HG03469 (cell line): Measurements from ENCODE around the gene ADA.

Source experiments
- ATAC-seq: cut with Tn5 transposase; IDR thresholded peaks from one replicate; pipeline ENCODE4 v1.9.1; 2021; ENCODE audit warnings: mild to moderate bottlenecking, moderate library complexity, moderate number of reproducible peaks; ENCODE audit not compliant: unreplicated experiment

ADA gene

GRCh38 chr20:44625361-44625760 is 26.1 kb downstream of the ADA start:
- no peak for ATAC-seq

- ATAC-seq = no peak
Measured at GRCh38 chr20:44624743-44625271, 26.7 kb downstream of the ADA start.

- no peak for ATAC-seq
Measured at GRCh38 chr20:44624152-44624551, 27.3 kb downstream of the ADA start.

- ATAC-seq = no peak
Measured at GRCh38 chr20:44622501-44623270, 28.8 kb downstream of the ADA start.

DNA sequence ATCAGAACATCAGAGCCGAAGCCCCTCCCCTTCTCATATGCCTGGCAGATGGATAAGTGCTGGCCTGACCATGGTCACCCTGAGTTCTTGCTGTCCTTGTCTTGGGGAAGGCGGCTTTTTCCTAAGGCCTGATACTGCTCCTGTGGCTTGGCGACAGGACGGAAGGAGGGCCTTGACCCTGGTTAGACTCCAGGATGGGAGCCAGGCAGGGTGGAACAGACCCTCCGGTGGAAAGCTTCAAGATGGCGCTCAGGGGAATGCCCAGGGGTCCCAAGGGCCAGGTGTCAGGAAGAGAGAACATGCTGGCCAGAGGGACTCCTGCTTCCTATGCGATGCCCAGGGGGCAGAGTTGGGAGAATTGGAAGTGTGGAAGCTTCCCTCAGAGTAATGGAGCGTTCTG is 29.6 kb downstream of the ADA start:
- ATAC-seq = no peak

DNA sequence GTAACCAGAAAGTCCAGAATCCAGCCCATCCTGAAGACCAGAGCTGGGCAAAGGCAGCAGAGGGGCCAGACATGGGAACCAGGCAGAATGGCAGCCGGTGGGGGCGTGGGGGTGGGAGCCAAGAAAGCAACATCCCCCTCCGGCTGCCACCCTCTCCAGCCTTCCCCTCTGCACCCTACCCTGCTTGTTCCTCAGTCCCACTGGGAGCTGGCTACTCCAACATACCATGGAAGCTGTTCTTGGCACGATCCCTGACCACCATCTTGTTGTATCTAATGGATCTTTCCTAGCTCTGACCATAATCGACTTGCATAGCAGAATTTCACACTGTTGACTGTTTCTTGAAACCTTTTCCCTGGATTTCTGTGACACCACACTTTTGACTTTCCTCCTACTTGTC is 30.2 kb downstream of the ADA start:
- no peak for ATAC-seq

GRCh38 chr20:44620030-44620429 is 31.5 kb downstream of the ADA start:
- ATAC-seq = no peak

GRCh38 chr20:44619294-44619693 is 32.2 kb downstream of the ADA start:
- no peak for ATAC-seq

DNA sequence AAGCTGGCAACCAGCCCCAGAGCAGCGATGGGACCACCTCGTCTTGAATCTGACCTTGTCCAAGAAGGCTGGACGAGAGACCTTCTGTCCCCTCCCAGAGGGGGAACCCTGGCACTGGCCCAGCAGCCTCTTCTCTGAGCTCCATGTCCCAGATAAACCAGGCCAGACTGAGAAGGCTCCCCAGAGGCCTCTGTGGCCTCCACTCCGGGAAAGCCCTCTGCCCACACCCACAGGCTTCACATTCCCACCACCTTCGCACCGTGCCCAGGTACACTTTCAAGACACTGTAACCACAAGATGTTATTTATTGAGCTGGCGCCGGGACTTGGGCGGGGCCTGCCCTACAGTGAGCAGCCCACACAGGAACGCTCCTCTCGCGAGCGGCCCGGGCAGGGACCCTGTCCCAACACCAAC is 33.2 kb downstream of the ADA start:
- no peak for ATAC-seq

DNA sequence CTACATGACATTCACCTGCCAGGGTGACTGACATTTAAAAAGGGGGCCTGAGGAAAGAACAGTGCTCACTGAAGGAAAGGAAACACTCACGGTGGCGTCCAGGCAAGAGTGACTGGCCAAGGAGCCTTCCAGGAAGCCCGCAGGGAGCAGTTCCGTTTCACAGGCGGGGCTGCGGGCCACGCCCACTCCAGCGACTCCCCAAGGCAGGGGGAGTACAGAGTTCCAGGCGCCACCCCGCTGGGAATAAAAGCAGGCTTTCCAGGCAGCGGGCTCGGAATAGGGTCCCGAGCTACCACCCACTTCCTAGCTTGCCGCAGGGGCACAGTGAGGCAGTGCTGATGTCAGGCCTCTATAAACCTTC is 34.9 kb downstream of the ADA start:
- ATAC-seq = no peak

DNA sequence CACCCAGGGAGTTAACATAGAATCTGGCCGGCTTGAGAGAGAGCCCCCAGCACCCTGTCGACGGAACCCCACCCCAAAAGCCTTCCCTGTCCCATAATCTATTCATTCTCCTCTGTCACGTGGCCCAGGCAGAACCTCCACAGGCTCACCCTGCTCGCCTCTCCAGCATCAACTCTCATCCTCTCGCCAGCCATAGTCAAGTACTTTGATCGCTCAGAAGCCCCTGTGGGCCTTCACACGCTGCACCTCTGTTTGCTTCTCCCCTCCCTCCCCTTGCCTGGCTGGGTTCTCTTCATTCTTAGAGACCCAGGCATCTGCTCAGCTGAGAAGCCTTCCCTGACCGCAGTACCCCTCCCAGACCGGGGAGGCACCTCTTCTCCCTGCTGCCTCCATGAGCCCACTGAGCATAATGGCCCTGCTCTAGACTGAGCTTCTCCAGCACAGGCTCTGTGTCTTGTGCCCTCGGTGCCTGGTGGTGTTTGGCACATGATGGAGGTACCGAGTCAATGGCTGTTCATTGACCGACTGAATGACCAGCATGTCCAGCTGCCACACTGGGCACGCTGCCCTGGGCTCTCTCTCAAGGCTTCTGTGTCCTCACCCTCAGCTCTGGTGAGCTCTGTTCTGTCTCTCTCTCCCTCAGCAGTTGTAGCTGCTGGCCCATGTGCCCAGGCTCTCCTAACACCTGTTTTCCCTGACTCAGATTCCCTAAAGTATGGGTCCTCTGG is 35.5 kb downstream of the ADA start:
- no peak for ATAC-seq

DNA sequence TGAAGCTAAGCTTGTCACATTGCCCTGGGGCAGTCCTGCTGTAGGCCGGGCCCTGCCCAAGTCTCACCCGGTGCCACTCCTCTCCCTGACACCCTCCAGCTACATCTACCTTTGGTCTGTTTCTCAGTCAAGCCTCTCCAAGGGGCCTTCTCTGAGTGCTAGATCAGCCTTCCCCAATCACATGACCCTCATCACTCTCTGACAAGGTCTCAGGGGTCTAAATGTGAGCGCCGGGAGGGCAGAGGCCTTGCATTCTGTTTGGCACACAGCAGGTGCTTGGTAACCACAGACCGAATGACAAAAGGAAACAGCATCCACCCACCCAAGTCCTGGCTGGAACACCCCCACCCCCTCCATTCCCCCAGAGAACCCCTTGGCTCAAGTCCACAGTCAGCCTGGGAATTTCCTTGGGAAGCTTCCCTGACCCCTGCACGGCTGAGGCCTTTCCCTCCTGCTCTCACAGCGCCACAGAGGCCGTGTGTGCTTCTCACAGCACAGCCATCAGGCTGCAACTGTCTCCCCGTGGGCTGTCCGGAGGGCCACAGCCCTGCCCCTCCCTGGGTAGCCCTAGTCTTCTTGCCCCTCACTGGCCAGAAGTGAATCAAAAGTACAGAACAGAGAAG is 36.2 kb downstream of the ADA start:
- no peak for ATAC-seq

GRCh38 chr20:44614525-44614924 is 37.0 kb downstream of the ADA start:
- no peak for ATAC-seq

DNA sequence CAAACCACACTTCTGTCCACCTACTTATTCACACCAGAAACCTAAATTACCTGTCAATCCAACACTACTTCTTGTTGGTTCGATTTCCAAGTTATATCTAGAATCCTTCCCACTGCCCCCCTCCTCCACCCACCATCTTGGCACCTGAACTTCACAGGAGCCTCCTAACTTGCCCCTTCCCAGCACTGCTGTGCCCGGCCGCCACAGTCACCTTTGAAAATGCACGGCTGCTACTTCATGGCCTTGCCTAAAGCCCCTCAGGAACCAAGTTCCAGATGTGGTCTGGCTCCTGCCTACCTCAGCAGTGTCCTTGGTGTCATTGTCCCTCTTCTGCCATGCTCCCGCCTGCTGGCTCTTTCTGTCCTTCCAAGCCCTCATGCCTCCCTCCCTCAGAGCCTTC is 37.9 kb downstream of the ADA start:
- no peak for ATAC-seq

GRCh38 chr20:44610313-44610962 is 41.1 kb downstream of the ADA start:
- no peak for ATAC-seq

DNA sequence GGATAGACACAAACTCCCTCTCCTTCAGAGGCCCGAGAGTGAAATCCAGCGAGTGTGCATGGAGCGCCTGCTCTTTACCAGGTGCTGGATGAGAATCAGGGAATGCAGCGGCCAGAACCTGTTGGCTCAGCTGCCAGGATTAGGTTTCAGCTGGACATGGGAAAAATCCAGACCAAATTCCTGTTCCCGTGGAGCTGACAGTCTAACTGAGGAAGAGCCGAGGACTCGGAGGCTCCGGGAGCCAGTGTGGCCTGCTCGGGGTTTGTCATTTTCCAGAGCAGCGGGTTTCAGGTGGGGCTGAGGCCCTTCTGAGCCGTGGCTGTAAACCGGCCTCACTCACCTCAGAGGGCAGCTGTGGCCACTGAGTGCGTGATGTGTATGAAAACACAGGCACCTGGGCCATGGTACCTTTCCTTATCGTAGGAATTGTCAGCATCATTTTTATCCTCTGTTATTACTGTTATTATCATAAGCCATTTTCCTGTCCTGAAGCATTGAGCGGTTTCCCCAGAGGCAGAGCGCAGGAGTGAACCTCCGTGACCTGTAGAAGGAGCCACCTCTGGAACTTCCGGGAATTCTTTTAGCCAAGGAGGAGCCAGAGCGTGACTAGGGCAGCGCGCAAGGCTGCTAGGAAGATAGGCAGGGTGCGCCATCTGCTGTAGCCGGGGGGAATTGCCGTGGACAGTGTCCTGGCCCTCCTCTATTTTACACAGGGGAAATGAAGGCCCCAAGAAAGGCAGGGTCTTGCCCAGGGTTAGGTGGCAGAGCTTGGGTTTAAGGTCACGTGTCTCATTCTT is 41.8 kb downstream of the ADA start:
- no peak for ATAC-seq

DNA sequence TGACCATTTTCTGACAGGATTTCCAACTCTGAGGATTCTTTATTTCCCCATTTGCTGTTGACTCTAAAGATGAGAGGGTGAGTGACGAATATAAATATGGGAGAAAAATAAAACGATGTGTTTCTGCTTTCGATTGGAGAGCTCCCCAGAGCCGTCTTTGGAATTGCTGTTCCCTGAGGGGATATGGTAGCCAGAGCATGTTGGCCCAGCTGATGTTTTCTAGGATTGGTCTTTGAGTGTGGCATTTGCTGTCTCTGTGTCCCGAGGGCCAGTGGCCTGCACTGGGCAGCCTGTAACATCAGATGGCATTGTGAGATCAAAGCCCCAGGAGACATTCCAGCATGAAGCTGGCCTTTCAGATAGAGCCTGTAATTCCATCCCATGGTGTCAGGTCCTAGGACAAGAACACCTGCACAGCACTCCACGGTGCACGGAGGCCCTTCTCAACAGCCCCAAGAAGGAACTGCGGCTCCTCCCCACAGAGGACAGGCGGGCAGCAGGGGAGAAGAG is 42.4 kb downstream of the ADA start:
- ATAC-seq = no peak

DNA sequence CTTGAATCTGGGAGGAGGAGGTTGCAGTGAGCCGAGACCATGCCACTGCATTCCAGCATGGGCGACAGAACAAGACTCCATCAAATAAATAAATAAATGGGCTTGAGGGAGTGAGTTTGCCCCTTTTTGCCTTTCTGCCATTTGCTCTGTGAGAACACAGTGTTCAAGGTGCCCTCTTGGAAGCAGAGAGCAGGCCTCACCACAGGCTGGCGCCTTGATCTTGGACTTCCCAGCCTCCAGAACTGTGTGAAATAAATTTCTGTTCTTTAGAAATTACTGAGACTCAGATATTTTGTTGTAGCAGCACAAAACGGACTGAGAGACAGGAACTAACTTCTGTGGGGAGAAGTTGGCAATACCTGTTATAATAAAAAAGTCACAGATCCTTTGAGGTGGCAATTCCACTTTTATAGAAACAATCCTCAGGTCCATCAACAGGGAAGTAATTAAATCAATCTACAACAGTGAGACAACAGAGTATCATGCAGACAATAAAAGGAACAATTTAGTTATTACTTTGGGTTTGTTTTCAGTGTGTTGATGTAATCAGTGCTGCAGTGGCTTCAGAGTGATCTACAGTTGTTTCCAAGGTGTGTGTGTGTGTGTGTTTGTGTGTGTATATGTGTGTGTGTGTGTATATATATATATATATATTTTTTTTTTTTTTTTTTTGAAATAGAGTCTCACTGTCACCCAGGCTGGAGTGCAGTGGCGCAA is 44.6 kb downstream of the ADA start:
- ATAC-seq = no peak

DNA sequence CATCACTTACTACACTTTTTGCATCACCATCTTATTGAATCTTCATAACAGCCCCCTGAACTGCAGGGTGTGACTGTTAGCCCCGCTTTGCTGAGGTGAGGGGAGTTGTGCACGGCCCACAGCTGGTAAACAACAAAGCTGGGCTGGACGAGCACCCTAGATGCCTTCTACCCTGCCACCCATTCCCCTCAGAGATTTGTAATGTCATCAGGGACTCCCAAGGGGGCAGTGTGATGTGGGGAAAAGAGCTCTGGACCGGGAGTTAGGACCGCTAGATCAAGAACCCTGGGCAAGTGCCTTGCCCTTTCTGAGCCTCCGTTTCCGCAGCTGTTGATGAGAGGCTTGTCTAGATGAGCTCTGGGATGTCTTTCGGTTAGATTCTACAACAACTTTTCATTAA is 48.2 kb downstream of the ADA start:
- no peak for ATAC-seq

DNA sequence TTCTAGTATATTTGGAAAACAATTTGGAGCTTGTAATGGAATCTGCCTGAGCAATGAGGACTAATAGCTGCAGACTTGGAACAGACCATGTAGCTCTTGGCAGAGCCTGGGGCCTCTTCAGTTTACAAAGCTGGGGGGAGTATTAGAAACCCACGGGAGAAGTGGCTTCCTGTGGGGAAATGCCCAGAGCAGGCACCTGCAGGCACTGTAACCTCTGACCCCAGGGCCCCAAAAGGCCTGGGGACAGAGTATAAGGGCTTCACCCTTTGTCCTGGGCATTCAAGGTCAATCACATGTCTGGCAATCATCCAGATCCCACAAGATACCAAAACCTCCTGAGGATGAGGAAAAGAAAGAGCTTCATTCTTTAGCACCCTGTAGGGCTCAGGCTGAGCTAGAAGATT is 49.7 kb downstream of the ADA start:
- no peak for ATAC-seq
